ENCODE data around the gene RRBP1.

Gene RRBP1

DNA sequence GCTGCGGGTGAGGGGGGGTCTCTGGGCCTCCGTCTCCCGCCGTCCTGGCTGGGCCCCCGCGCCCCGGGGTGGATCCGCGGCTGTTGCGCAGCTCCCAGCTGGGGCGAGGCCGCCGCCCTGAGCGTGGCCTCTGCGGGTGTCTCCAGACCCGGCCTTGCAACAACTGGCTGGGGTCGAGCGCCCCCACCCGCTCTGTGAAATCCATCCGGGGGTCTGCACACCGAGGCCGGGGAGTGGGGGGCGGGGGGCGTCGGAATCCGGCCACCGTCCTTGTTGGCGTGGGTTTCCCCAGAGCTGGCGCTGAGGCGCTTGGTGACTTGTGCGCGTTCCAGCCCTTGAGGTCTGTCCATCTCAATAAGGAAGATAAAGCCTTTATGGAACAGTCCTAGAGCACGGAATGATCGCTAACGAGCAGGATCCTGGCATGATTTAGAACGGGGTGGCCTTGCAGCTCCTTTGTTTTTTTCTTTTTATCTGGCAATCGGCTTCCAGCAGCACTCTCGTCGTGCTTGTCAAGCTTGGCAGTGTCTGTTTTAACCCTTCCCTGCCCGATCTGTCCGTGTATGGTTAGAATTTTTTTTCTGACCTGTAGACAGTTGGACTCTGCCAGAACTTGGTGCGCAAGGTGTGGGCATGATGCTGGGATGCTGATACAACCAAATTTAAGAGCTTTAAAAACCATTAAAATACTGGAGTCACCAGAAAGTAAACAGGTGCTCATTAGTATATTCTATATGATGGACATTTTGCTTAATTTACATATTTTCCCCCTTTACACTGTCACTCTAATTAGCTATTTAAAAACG, 111.5 kb downstream of the RRBP1 start:
- DNase-seq (ENCODE audit: low spot score), result peak; percentile 83

DNA sequence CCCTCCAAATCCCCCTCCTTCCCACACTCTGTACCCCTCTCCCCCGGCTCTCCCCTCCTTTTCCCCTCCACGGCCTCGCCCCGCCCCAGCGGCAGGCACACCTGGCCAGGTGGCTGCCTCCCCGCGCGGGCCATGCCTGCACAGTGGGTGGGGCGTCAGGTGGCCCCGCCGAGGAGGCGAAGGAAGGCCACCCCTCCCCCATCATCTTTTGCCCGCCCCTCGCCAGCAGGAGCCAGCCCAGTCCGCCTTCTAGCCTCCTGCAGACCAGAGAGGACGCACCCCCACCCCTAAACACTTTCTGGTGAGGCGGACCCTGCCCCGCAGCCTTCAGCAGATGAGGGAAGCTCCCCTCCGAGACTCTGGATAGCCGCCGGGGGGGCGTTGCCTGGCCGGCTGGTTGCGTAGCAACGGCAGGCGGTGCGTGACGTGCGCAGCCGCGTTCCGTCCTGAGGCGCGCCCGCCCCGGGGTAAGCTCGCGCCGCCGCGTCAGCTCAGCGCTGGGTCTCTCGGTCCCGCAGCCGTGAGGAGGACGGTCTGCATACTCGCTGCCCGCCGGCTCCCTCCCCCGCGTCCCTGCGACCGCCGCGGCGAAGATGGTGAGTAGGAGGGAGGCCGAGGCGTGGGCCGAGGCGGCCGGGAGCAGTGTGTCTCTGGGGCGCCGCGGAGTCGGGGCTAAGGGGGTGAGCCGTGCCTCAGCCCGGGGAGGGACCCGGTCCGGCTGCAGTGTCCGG, 112.3 kb downstream of the RRBP1 start, which contains the start of gene DSTN:
TSS of gene DSTN (plus strand) at position 460 of the 731 bp plus-strand sequence. CDS start at position 594, 134 bp downstream.
- peak; percentile 97 for DNase-seq (ENCODE audit: low spot score)

GRCh38 chr20:17568972-17569521, 113.0 kb downstream of the RRBP1 start:
- peak; percentile 83 for DNase-seq (ENCODE audit: low spot score)

GRCh38 chr20:17568045-17568788, 113.8 kb downstream of the RRBP1 start:
- no peak for DNase-seq (ENCODE audit: low spot score)

DNA sequence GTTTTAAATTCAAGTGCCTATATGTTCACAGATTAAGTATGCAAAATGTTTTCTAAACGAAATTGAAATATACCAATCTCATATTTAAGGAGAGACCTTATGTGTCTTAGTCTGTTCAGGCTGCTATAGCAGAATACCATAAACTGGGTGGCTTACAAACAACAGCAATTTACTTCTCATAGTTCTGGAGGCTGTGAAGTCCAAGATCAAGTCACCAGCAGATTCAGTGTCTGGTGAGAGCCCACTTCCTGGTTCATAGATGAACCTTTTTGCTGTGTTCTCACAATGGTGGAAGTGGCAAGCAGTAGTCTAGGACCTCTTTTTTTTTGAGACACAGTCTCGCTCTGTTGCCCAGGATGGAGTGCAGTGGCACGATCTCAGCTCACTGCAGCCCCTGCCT, 115.7 kb downstream of the RRBP1 start:
- no peak for DNase-seq (ENCODE audit: low spot score)

DNA sequence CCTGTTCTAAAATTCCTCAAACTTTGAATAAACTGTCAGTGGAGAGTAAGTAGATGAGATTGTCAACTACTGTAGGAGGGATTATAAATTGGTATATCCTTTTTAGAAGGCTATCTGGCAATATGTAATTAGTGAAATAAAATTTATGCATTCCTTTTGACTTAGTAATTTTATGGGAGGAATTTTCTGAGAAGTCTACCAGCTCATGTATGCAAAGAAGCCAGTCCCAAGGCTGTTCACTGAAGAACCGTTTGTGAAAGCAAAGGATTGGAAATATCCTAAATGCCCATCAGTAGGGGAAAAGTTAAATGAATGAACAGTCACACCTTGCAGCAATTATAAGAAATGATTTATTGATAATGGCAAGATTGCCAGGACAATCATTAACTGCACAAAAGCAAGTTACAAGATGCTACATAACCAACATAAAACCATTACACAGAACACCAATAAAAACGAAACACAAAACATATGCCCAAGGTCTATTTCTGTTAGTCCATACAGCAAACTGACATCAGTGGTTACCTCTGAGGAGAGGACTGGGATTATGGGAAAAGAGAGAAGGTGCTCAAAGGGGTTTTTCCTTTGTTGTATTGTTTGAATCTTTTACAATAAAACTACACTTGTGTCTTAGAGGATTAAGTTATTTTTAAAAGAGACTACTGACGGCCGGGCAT, 116.7 kb downstream of the RRBP1 start:
- DNase-seq (ENCODE audit: low spot score), result no peak
